PC-9 (cell line): Measurements from ENCODE around the gene OSM. TPM values are rescaled to one million over a fixed set of nuclear protein-coding genes. Genes with fewer than 3 reads are reported as not detected.

Experiments
- BruUV-seq: library from RNA; stranded (reverse); fragments of 400-500 nt; replicated peaks from 2 replicates; lab custom pipeline; 2021; lab: Mats Ljungman, UMichigan
- CTCF ChIA-PET: fragments of 300-600 bp; sonication (Branson Sonifier 250); formaldehyde crosslinking; loops from one replicate; lab custom pipeline; 2022; ENCODE audit warnings: antibody characterized with exemption; lab: Charles Lee
- POLR2A ChIA-PET: fragments of 300-600 bp; sonication (Branson Sonifier 250); formaldehyde crosslinking; loops from one replicate; lab custom pipeline; 2022; ENCODE audit warnings: antibody characterized with exemption; ENCODE audit not compliant: unreplicated experiment; lab: Charles Lee
- DNase-seq, 2 experiments: peaks; one replicate each; pipeline versions ENCODE4 v3.0.0 to v3.0.0-alpha.2; 2015 to 2022; ENCODE audit warnings: mixed read lengths in 1 of 2
- H2AFZ ChIP-seq: fragments of 200-600 bp; sonication (generic); 2 replicates; pipeline ENCODE4 v1.8.1; 2017; ENCODE audit warnings: antibody characterized with exemption
- H3F3A ChIP-seq: fragments of 200-600 bp; sonication (generic); 2 replicates; pipeline ENCODE4 v1.8.1; 2017; ENCODE audit warnings: antibody characterized with exemption, mild to moderate bottlenecking, low read depth; ENCODE audit not compliant: insufficient read depth
- H3K27ac ChIP-seq: fragments of 200-600 bp; sonication (generic); 2 replicates; pipeline ENCODE4 v1.6.1; 2016; ENCODE audit warnings: mixed run types
- H3K27me3 ChIP-seq: fragments of 200-600 bp; sonication (generic); 2 replicates; pipeline ENCODE4 v1.6.1; 2016; ENCODE audit warnings: low read depth, mixed run types; ENCODE audit not compliant: insufficient read depth
- H3K36me3 ChIP-seq: fragments of 200-600 bp; sonication (generic); 2 replicates; pipeline ENCODE4 v1.6.1; 2016; ENCODE audit warnings: low read depth, mixed run types
- H3K4me1 ChIP-seq: fragments of 200-600 bp; sonication (generic); replicated peaks from 2 replicates; pipeline ENCODE4 v1.6.1; 2016; ENCODE audit warnings: mixed run types; ENCODE audit not compliant: insufficient read depth
- H3K4me2 ChIP-seq: fragments of 200-600 bp; sonication (generic); 2 replicates; pipeline ENCODE4 v1.6.1; 2017; ENCODE audit warnings: mixed run types
- H3K4me3 ChIP-seq: fragments of 200-600 bp; sonication (generic); 2 replicates; pipeline ENCODE4 v1.6.1; 2016; ENCODE audit warnings: mixed run types
- H3K79me2 ChIP-seq: fragments of 200-600 bp; sonication (generic); 2 replicates; pipeline ENCODE4 v1.6.1; 2017; ENCODE audit warnings: low read depth, mixed run types
- H3K9me2 ChIP-seq: fragments of 200-600 bp; sonication (generic); 2 replicates; pipeline ENCODE4 v1.8.1; 2017; ENCODE audit warnings: mild to moderate bottlenecking; ENCODE audit not compliant: insufficient read depth
- H3K9me3 ChIP-seq: fragments of 200-600 bp; sonication (generic); 2 replicates; pipeline ENCODE4 v1.8.1; 2016; ENCODE audit warnings: low read depth; ENCODE audit not compliant: insufficient read depth
- H4K20me1 ChIP-seq: fragments of 200-600 bp; sonication (generic); 2 replicates; pipeline ENCODE4 v1.8.1; 2017; ENCODE audit not compliant: insufficient read depth
- CTCF ChIP-seq: fragments of 200-600 bp; sonication (generic); conservative IDR thresholded peaks from 2 replicates; pipeline ENCODE4 v1.6.1; 2017; ENCODE audit warnings: mixed run types, antibody characterized with exemption, mild to moderate bottlenecking, moderate library complexity
- EZH2 ChIP-seq: fragments of 200-600 bp; sonication (generic); IDR thresholded peaks from 2 replicates; pipeline ENCODE4 v1.8.0; 2017; ENCODE audit warnings: antibody characterized with exemption, low read depth
- intact Hi-C: fragments of 100-400 bp; cut with micrococcal nuclease; formaldehyde crosslinking; loops from one replicate; pipeline ENCODE4 v1.10.0; 2022; ENCODE audit not compliant: unreplicated experiment
- total RNA-seq: library from RNA; stranded (reverse); gene quantifications from 2 replicates; pipeline ENCODE4 v1.2.3, GENCODE V29; 2021

OSM gene
- total RNA-seq, 1 experiment from 2014 or later: not detected

GRCh38 chr22:30290342-30291057 is 23.8 kb upstream of the OSM start:
- TF ChIP-seq EZH2: no peak
- TF ChIP-seq CTCF: no peak
- no TSS peak for BruUV-seq
- H3F3A ChIP-seq: peaks cover 40% of the 10 kb centered on the region
- H3K79me2 ChIP-seq: no peaks in the 10 kb centered on the region
- ChIA-PET CTCF (interaction anchor here (1.3 to 1.8 kb wide), 2 partner anchors 8 to 136 kb away, joined by 4 to 8 read pairs; no protein-coding TSS in a partner anchor), POLR2A (interaction anchor here (0.5 to 1.0 kb wide), 5 partner anchors 23 to 401 kb away, joined by 3 to 7 read pairs (median 6); no protein-coding TSS in a partner anchor)
- peaks cover 32% of the 10 kb centered on the region for H3K4me1 ChIP-seq
- H3K36me3 ChIP-seq: no peaks in the 10 kb centered on the region
- peak in 1 of 2 experiments; percentile 71 for DNase-seq
- no peak overlapping the region; the same call in 1 of the 2 replicates for H3K4me3 ChIP-seq
- H3K9me3 ChIP-seq: no peaks in the 10 kb centered on the region
- no peak overlapping the region for H2AFZ ChIP-seq
- H3K9me2 ChIP-seq: no peaks in the 10 kb centered on the region
- peak overlapping the region; percentile 94 for H3K4me2 ChIP-seq
- no peaks in the 10 kb centered on the region for H3K27me3 ChIP-seq
- intact Hi-C loops: loop anchor here (1.0 to 2.0 kb wide), 2 partner anchors 12 to 22 kb away; no protein-coding TSS in a partner anchor
- peak overlapping the region; percentile 44 for H3K27ac ChIP-seq
- no peaks in the 10 kb centered on the region for H4K20me1 ChIP-seq

- H3K4me3 ChIP-seq: peak overlapping the region; percentile 87; the same call in 1 of the 2 replicates
- peaks cover 40% of the 10 kb centered on the region for H3F3A ChIP-seq
- DNase-seq: no peak
- peaks cover 32% of the 10 kb centered on the region for H3K4me1 ChIP-seq
- intact Hi-C loops: loop anchor here (2.0 kb wide), 3 partner anchors 23 to 195 kb away; partner anchors contain the start of genes CCDC157 and SF3A1
- H3K4me2 ChIP-seq: peak overlapping the region; percentile 94
- ChIA-PET POLR2A (interaction anchor here (0.6 kb wide), 1 partner anchor 24 kb away, joined by 4 read pairs; no protein-coding TSS in a partner anchor), CTCF (interaction anchor here (1.3 to 1.8 kb wide), 2 partner anchors 8 to 137 kb away, joined by 4 to 8 read pairs; no protein-coding TSS in a partner anchor)
- H3K9me2 ChIP-seq: no peaks in the 10 kb centered on the region
- no peaks in the 10 kb centered on the region for H3K27me3 ChIP-seq
- no peaks in the 10 kb centered on the region for H3K36me3 ChIP-seq
- TF ChIP-seq CTCF (no peak), EZH2 (no peak)
- no peaks in the 10 kb centered on the region for H3K9me3 ChIP-seq
- no peak overlapping the region for H2AFZ ChIP-seq
- no peaks in the 10 kb centered on the region for H4K20me1 ChIP-seq
- H3K27ac ChIP-seq: peak overlapping the region; percentile 44
- BruUV-seq: no TSS peak
- H3K79me2 ChIP-seq: no peaks in the 10 kb centered on the region
These were observed 23.3 kb upstream of the OSM start for GRCh38 chr22:30289980-30290313.

DNA sequence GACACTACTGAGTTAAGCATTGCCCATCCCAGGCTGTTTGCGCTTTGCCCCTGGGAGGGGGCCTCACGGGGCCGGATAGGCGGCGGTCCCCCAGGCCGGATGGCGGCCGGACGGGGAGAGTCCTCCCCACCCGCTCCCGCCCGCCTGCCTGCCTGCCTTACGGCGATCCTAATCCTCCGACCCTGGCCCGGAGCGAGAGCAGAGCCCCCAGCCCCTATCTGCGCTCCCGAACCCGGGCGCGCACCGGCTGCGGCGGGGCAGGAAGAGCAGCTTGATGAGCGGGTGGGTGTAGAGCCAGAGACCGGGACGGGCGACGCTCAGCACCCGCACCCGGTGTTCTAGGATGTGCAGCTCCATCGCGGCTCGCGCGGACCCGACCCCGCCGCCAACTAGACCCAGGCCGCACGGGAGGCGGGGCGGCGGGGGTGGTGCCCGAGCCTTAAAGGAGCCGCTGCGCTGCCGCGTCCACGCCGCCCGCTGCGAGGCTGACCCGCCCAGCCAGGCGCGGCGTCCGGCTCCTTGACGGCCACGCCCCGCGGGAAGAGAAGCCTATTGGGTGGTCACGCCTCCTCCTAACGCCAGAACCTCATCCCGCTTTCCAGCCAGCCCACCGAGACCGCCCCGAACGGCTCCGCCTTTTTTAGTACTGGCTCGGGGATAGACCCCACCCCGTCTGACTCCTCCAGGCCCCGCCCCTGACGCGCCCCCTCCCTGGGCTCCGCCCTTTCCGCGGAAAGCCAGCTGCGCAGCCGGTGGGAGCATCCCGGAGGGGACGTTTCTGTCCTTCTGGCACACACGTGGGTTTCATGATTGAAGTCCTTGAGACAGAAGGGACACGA is 22.7 kb upstream of the OSM start, which contains the start of gene CASTOR1:
CASTOR1 (minus strand) TSS at position 365 of the 839 bp plus-strand sequence; CDS start at position 357, 8 bp downstream.
- Histone ChIP-seq H3K4me3 (peak within 1 kb of the TSS; percentile 87), H3K4me1 (peaks cover 32% of the 10 kb centered on the region), H2AFZ (peak within 1 kb of the TSS; percentile 84), H3K27ac (peak within 1 kb of the TSS; percentile 44), H3K27me3 (no peaks in the 10 kb centered on the region), H3K4me2 (peak within 1 kb of the TSS; percentile 94), H3K9me2 (no peaks in the 10 kb centered on the region), H3F3A (peaks cover 40% of the 10 kb centered on the region), H3K36me3 (no peaks in the 10 kb centered on the region), H3K9me3 (no peaks in the 10 kb centered on the region), H3K79me2 (no peaks in the 10 kb centered on the region), H4K20me1 (no peaks in the 10 kb centered on the region)
- intact Hi-C loops: loop anchor here (2.0 kb wide), 2 partner anchors 67 to 195 kb away; partner anchors contain the start of genes CCDC157 and SF3A1
- BruUV-seq: no TSS peak
- TF ChIP-seq CTCF (no peak), EZH2 (no peak)
- peak; percentile 85 to 94 for DNase-seq
- ChIA-PET POLR2A (no interaction called here), CTCF (interaction anchor here (0.5 to 2.6 kb wide), 5 partner anchors 9 to 137 kb away, joined by 3 to 31 read pairs (median 4); partner anchors contain the start of gene TBC1D10A)
